ENCODE data around the gene SORCS3.

Gene SORCS3

GRCh38 chr10:105150259-105150880 lies 509.3 kb downstream of the SORCS3 start:
- Histone ChIP-seq H4K20me1 (ENCODE audit: insufficient read depth, low read length) (no peaks in the 10 kb centered on the region), H3K9me2 (replicated peaks; ENCODE audit: insufficient read depth, low read length) (no peaks in the 10 kb centered on the region), H3K4me3 (ENCODE audit: low read length) (no peak overlapping the region), H3K36me3 (replicated peaks; ENCODE audit: insufficient read depth, low read length) (no peaks in the 10 kb centered on the region), H3K27ac (ENCODE audit: low read length) (no peak overlapping the region), H3K27me3 (replicated peaks; ENCODE audit: insufficient read depth, low read length) (no peaks in the 10 kb centered on the region), H3K4me2 (ENCODE audit: low read depth, low read length) (no peak overlapping the region), H3K79me2 (ENCODE audit: low read length) (no peaks in the 10 kb centered on the region), H3F3A (ENCODE audit: insufficient read depth, low read length) (no peaks in the 10 kb centered on the region), H3K9ac (ENCODE audit: low read length) (no peak overlapping the region), H3K9me3 (replicated peaks; ENCODE audit: insufficient read depth, low read length) (no peaks in the 10 kb centered on the region), H3K4me1 (ENCODE audit: low read length) (no peaks in the 10 kb centered on the region), H2AFZ (ENCODE audit: low read length) (no peak overlapping the region)
- no peak for TF ChIP-seq EZH2 (optimal IDR thresholded peaks at IDR 0.05; ENCODE audit: low read depth, low read length)
- TF ChIP-seq EZH2phosphoT487 (IDR thresholded peaks at IDR 0.05; ENCODE audit: low read length), result no peak
- no peak for TF ChIP-seq CTCF (IDR thresholded peaks at IDR 0.05; ENCODE audit: low read length)
- DNase-seq, result no peak

DNA sequence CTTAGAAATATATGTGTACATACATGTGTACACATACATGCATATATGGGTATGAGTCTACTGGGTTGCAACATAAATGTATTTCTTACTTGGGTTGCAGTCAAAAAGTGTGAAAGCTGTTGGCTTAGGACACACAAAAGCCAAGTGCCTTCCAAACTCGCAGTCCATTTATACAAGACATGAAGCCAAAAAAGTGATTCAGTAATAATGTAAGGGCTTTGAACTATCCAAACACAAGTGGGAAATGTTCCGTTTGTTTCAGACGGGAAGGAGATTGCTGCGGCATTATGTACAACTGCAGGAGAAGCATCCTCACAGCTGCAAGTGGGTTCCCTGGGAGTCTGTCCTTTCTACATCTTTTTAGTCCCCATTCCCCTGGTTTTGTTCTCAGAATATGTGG lies 513.6 kb downstream of the SORCS3 start:
- Histone ChIP-seq H3K27ac (ENCODE audit: low read length) (no peak overlapping the region), H3K9me3 (replicated peaks; ENCODE audit: insufficient read depth, low read length) (no peaks in the 10 kb centered on the region), H4K20me1 (ENCODE audit: insufficient read depth, low read length) (no peaks in the 10 kb centered on the region), H3K4me3 (ENCODE audit: low read length) (no peak overlapping the region), H3K36me3 (replicated peaks; ENCODE audit: insufficient read depth, low read length) (no peaks in the 10 kb centered on the region), H3K4me2 (ENCODE audit: low read depth, low read length) (no peak overlapping the region), H3F3A (ENCODE audit: insufficient read depth, low read length) (no peaks in the 10 kb centered on the region), H3K9me2 (replicated peaks; ENCODE audit: insufficient read depth, low read length) (no peaks in the 10 kb centered on the region), H3K79me2 (ENCODE audit: low read length) (no peaks in the 10 kb centered on the region), H2AFZ (ENCODE audit: low read length) (no peak overlapping the region), H3K9ac (ENCODE audit: low read length) (no peak overlapping the region), H3K27me3 (replicated peaks; ENCODE audit: insufficient read depth, low read length) (no peaks in the 10 kb centered on the region), H3K4me1 (ENCODE audit: low read length) (no peaks in the 10 kb centered on the region)
- TF ChIP-seq CTCF (IDR thresholded peaks at IDR 0.05; ENCODE audit: low read length), result no peak
- TF ChIP-seq EZH2 (optimal IDR thresholded peaks at IDR 0.05; ENCODE audit: low read depth, low read length), result no peak
- no peak for TF ChIP-seq EZH2phosphoT487 (IDR thresholded peaks at IDR 0.05; ENCODE audit: low read length)
- DNase-seq, result no peak

DNA sequence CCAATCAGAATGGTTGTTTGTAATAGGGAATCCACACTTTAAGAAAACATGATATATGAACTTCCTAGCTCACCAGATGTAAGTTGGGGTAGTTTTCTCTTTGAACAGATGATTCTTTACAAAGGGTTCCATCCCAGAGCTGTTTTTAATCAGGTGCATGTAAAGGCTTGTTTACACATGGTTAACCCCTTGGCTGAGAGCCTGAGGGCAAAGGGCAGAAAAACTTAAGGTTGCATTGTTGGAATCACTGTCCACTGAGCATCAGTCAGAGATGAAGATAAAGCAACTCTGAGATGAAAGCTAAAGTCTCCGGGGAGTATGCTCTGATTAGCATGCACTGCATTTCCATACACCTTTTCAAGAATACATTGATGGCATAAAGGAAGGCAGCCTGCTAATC lies 518.2 kb downstream of the SORCS3 start:
- no peaks in the 10 kb centered on the region for H3K79me2 ChIP-seq (ENCODE audit: low read length)
- H3K36me3 ChIP-seq (replicated peaks; ENCODE audit: insufficient read depth, low read length), result no peaks in the 10 kb centered on the region
- no peaks in the 10 kb centered on the region for H3K27me3 ChIP-seq (replicated peaks; ENCODE audit: insufficient read depth, low read length)
- H3K9me2 ChIP-seq (replicated peaks; ENCODE audit: insufficient read depth, low read length), result no peaks in the 10 kb centered on the region
- H3K27ac ChIP-seq (ENCODE audit: low read length), result no peak overlapping the region
- no peak overlapping the region for H3K4me3 ChIP-seq (ENCODE audit: low read length)
- H4K20me1 ChIP-seq (ENCODE audit: insufficient read depth, low read length), result no peaks in the 10 kb centered on the region
- no peaks in the 10 kb centered on the region for H3K9me3 ChIP-seq (replicated peaks; ENCODE audit: insufficient read depth, low read length)
- no peak overlapping the region for H3K9ac ChIP-seq (ENCODE audit: low read length)
- no peaks in the 10 kb centered on the region for H3F3A ChIP-seq (ENCODE audit: insufficient read depth, low read length)
- no peak overlapping the region for H3K4me2 ChIP-seq (ENCODE audit: low read depth, low read length)
- DNase-seq, result no peak
- no peak for TF ChIP-seq EZH2phosphoT487 (IDR thresholded peaks at IDR 0.05; ENCODE audit: low read length)
- no peak for TF ChIP-seq EZH2 (optimal IDR thresholded peaks at IDR 0.05; ENCODE audit: low read depth, low read length)
- no peak for TF ChIP-seq CTCF (IDR thresholded peaks at IDR 0.05; ENCODE audit: low read length)
- no peak overlapping the region for H2AFZ ChIP-seq (ENCODE audit: low read length)
- H3K4me1 ChIP-seq (ENCODE audit: low read length), result no peaks in the 10 kb centered on the region

Data from MM.1S (cell line).